DND-41 (cell line): Measurements from ENCODE around the gene DBP.
"Not testable (repeated sequence)": the region's sequence is repeated elsewhere in the genome, so short reads cannot be mapped to it uniquely, and the experiment has no call there.

Experiments
- ATAC-seq: fragments of 200-7000 bp; cut with Tn5 transposase; 3 replicates; pipeline ENCODE4 v1.9.1; 2021; ENCODE audit warnings: low read depth; ENCODE audit not compliant: insufficient read depth
- DNase-seq: peaks from one replicate; pipeline ENCODE4 v3.0.0-alpha.2; 2020
- H2AFZ ChIP-seq: 2 replicates; pipeline ENCODE4 v1.6.0; 2012; ENCODE audit warnings: low read depth, low read length
- H3K27ac ChIP-seq: 2 replicates; pipeline ENCODE4 v1.5.1; 2012; ENCODE audit warnings: low read length, inconsistent platforms
- H3K27me3 ChIP-seq: fragments of 200-600 bp; sonication (generic); 2 replicates; pipeline ENCODE4 v1.6.0; 2012; ENCODE audit warnings: low read length, mild to moderate bottlenecking, inconsistent platforms; ENCODE audit not compliant: insufficient read depth, poor library complexity
- H3K36me3 ChIP-seq: 2 replicates; pipeline ENCODE4 v1.5.1; 2012; ENCODE audit warnings: low read length, inconsistent platforms; ENCODE audit not compliant: insufficient read depth
- H3K4me1 ChIP-seq: 2 replicates; pipeline ENCODE4 v1.5.1; 2012; ENCODE audit warnings: mild to moderate bottlenecking, low read length; ENCODE audit not compliant: insufficient read depth
- H3K4me2 ChIP-seq: 2 replicates; pipeline ENCODE4 v1.6.0; 2012; ENCODE audit warnings: mild to moderate bottlenecking, moderate library complexity, low read length, inconsistent platforms; ENCODE audit not compliant: insufficient read depth
- H3K4me3 ChIP-seq, 2 experiments: fragments of 200-600 bp in 1 of 2; shearing (Covaris generic) in 1 of 2; 2 replicates each; pipeline ENCODE4 v1.5.1; 2012 to 2016; ENCODE audit warnings: inconsistent platforms in 2 of 2, low read length in 2 of 2, mild to moderate bottlenecking in 2 of 2, low read depth in 1 of 2, moderate library complexity in 1 of 2
- H3K79me2 ChIP-seq: 2 replicates; pipeline ENCODE4 v1.6.0; 2012; ENCODE audit warnings: low read length, inconsistent platforms; ENCODE audit not compliant: insufficient read depth
- H3K9ac ChIP-seq: 2 replicates; pipeline ENCODE4 v1.6.0; 2012; ENCODE audit warnings: low read depth, mild to moderate bottlenecking, inconsistent platforms, low read length, moderate library complexity
- H3K9me3 ChIP-seq: 2 replicates; pipeline ENCODE4 v1.5.1; 2012; ENCODE audit warnings: low read length, moderate library complexity, mild to moderate bottlenecking, inconsistent platforms; ENCODE audit not compliant: insufficient read depth, severe bottlenecking
- H4K20me1 ChIP-seq: 2 replicates; pipeline ENCODE4 v1.6.0; 2012; ENCODE audit warnings: low read length; ENCODE audit not compliant: insufficient read depth
- CTCF ChIP-seq: IDR thresholded peaks from 2 replicates; pipeline ENCODE4 v1.5.1; 2012; ENCODE audit warnings: borderline replicate concordance, low read length, moderate library complexity, mild to moderate bottlenecking; ENCODE audit not compliant: poor library complexity, severe bottlenecking; ENCODE audit errors: extremely low read depth
- EZH2 ChIP-seq: IDR thresholded peaks from 3 replicates; pipeline ENCODE4 v1.6.1; 2012; ENCODE audit warnings: borderline replicate concordance, low read depth, mild to moderate bottlenecking, moderate library complexity, low read length, inconsistent platforms; ENCODE audit not compliant: severe bottlenecking

Gene DBP

GRCh38 chr19:48632692-48633147 lies 4.5 kb downstream of the DBP start:
- TF ChIP-seq EZH2 (no peak), CTCF (no peak)
- no peak for DNase-seq
- peak overlapping the region; percentile 82 for H3K27ac ChIP-seq
- peak overlapping the region; percentile 14; the same call in 1 of the 2 replicates for H3K9ac ChIP-seq
- H3K36me3 ChIP-seq = peaks cover 51% of the 10 kb centered on the region
- no peaks in the 10 kb centered on the region for H3K27me3 ChIP-seq
- no peak overlapping the region for H3K4me3 ChIP-seq
- H3K79me2 ChIP-seq = peaks cover 18% of the 10 kb centered on the region
- no peak overlapping the region for H2AFZ ChIP-seq
- no peaks in the 10 kb centered on the region for H3K9me3 ChIP-seq
- peaks cover 44% of the 10 kb centered on the region for H3K4me1 ChIP-seq
- ATAC-seq = no peak
- H4K20me1 ChIP-seq = peaks cover 11% of the 10 kb centered on the region
- H3K4me2 ChIP-seq = 0 out of 2 replicates have a peak overlapping the region, but pooled peaks have one; percentile 85

GRCh38 chr19:48632286-48632685 lies 4.9 kb downstream of the DBP start:
- not testable (repeated sequence) for H3K4me2 ChIP-seq, H3K9me3 ChIP-seq, H3K9ac ChIP-seq, H3K27me3 ChIP-seq, H3K4me3 ChIP-seq, DNase-seq, H2AFZ ChIP-seq, ATAC-seq
- Histone ChIP-seq H3K27ac (peak overlapping the region; percentile 82), H3K79me2 (peaks cover 18% of the 10 kb centered on the region), H3K36me3 (peaks cover 54% of the 10 kb centered on the region), H4K20me1 (peaks cover 11% of the 10 kb centered on the region), H3K4me1 (peaks cover 43% of the 10 kb centered on the region)

GRCh38 chr19:48631225-48631624 lies 6.0 kb downstream of the DBP start:
- H3K9me3 ChIP-seq = no peaks in the 10 kb centered on the region
- H3K4me1 ChIP-seq = peaks cover 35% of the 10 kb centered on the region
- H4K20me1 ChIP-seq = peaks cover 8% of the 10 kb centered on the region
- DNase-seq (peak; percentile 8), ATAC-seq (no peak)
- H2AFZ ChIP-seq = no peak overlapping the region
- H3K9ac ChIP-seq = no peak overlapping the region
- H3K36me3 ChIP-seq = peaks cover 61% of the 10 kb centered on the region
- H3K79me2 ChIP-seq = peaks cover 15% of the 10 kb centered on the region
- no peak overlapping the region for H3K4me2 ChIP-seq
- no peaks in the 10 kb centered on the region for H3K27me3 ChIP-seq
- H3K27ac ChIP-seq = no peak overlapping the region
- TF ChIP-seq EZH2 = no peak
- no peak for TF ChIP-seq CTCF
- no peak overlapping the region for H3K4me3 ChIP-seq

- no peak for ATAC-seq
- peaks cover 68% of the 10 kb centered on the region for H3K36me3 ChIP-seq
- no peak overlapping the region for H2AFZ ChIP-seq
- no peak overlapping the region for H3K9ac ChIP-seq
- peak; percentile 8 for DNase-seq
- H3K27me3 ChIP-seq = no peaks in the 10 kb centered on the region
- no peak overlapping the region for H3K4me3 ChIP-seq
- H3K9me3 ChIP-seq = no peaks in the 10 kb centered on the region
- peaks cover 8% of the 10 kb centered on the region for H4K20me1 ChIP-seq
- no peak overlapping the region for H3K4me2 ChIP-seq
- H3K79me2 ChIP-seq = peaks cover 15% of the 10 kb centered on the region
- TF ChIP-seq CTCF (no peak), EZH2 (no peak)
- peaks cover 31% of the 10 kb centered on the region for H3K4me1 ChIP-seq
- H3K27ac ChIP-seq = no peak overlapping the region
Observed at GRCh38 chr19:48630296-48631063, 6.7 kb downstream of the DBP start.
